IPS-20b (cell line): ENCODE data around the gene COL27A1.

Experiments
- H3K27ac ChIP-seq: one replicate; pipeline ENCODE4 v1.5.1; 2013; ENCODE audit warnings: low read length
- H3K27me3 ChIP-seq: 2 replicates; pipeline ENCODE4 v1.6.1; 2013; ENCODE audit warnings: mild to moderate bottlenecking, low read length, inconsistent platforms; ENCODE audit not compliant: insufficient read depth
- H3K36me3 ChIP-seq: 2 replicates; pipeline ENCODE4 v1.6.1; 2013; ENCODE audit warnings: low read depth, mild to moderate bottlenecking, inconsistent platforms, low read length, moderate library complexity; ENCODE audit not compliant: insufficient read depth
- H3K4me1 ChIP-seq: 2 replicates; pipeline ENCODE4 v1.6.1; 2013; ENCODE audit warnings: mild to moderate bottlenecking, control low read depth, inconsistent platforms, low read length, moderate library complexity; ENCODE audit not compliant: insufficient read depth
- H3K4me3 ChIP-seq: 2 replicates; pipeline ENCODE4 v1.5.1; 2013; ENCODE audit warnings: mild to moderate bottlenecking, low read length, inconsistent platforms
- H3K9ac ChIP-seq: 2 replicates; pipeline ENCODE4 v1.6.1; 2013; ENCODE audit warnings: low read depth, mild to moderate bottlenecking, inconsistent platforms, low read length, moderate library complexity
- H3K9me3 ChIP-seq: 2 replicates; pipeline ENCODE4 v1.6.1; 2013; ENCODE audit warnings: mild to moderate bottlenecking, low read depth, low read length, inconsistent platforms; ENCODE audit not compliant: insufficient read depth

Gene COL27A1

GRCh38 chr9:114231719-114232449 lies 76.5 kb downstream of the COL27A1 start:
- no peaks in the 10 kb centered on the region for H3K9me3 ChIP-seq
- H3K9ac ChIP-seq = no peak overlapping the region
- no peaks in the 10 kb centered on the region; the same call in 1 of the 2 replicates for H3K4me1 ChIP-seq
- no peak overlapping the region for H3K27ac ChIP-seq
- H3K4me3 ChIP-seq = no peak overlapping the region
- no peaks in the 10 kb centered on the region for H3K27me3 ChIP-seq
- H3K36me3 ChIP-seq = no peaks in the 10 kb centered on the region

DNA sequence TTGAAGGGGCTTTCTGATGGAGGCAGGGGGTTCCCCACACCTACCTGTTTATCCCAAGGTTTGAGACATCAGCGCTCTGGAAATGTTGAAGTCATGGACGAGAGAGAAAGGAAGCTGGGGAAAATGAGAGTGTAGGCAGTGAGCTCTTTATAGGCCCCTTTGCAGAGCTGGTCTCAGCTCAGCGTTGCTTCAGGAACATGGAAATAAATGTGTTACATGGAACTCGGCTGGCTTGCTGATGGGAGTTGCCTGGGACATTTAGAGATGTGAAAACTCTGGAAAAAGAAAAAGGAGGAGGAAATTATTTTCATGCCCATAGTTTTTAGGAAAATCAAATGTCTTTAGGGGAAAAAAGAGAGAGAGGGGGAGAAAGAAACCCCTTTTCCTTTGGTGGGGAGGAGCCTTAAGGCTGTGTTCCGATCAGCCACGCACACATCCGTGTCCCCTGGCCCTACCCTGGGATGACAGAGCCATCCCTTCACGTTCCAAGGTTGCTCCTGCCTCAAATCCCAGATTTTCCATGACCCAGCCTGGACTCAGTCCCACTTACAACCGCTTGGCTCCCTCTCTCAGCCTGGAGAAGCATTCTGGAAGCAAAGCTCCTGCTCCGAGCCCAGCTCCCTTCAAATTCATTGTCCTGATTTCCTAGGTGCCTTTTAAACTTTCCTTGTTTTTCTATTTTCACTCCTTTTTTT lies 78.3 kb downstream of the COL27A1 start:
- no peaks in the 10 kb centered on the region for H3K27me3 ChIP-seq

DNA sequence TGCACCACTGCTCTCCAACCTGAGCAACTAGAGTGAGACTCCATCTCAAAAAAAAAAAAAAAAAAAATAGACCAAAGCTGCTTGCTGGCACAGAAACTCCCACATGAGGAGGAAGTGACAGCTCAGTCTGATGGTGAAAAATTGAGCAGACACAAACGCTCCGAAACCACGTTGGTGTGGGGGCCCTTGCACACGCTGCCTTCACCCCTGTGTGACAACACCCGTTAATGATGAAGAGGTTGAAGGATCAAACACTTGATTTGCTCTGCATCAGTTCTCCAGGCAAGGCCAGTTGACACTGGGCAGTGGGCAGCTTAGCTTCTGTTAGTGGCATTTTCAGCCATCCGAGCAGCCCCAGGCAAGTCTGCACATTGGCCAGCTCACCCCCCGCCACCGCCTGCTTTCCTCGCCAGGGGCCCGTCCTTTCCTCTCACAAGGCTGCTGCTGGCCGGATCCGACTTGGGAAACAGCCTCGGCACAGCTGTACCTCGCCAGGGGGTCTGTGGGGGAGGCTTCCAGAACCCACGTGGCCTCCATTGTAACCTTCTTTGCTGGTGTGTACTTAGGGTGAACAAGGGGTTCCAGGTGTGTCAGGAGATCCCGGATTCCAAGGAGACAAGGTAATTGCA lies 79.8 kb downstream of the COL27A1 start:
- H3K4me1 ChIP-seq = no peaks in the 10 kb centered on the region; the same call in 1 of the 2 replicates
- H3K9ac ChIP-seq = no peak overlapping the region
- H3K4me3 ChIP-seq = no peak overlapping the region
- no peaks in the 10 kb centered on the region for H3K9me3 ChIP-seq
- H3K36me3 ChIP-seq = no peaks in the 10 kb centered on the region
- H3K27me3 ChIP-seq = no peaks in the 10 kb centered on the region
- H3K27ac ChIP-seq = no peak overlapping the region

More for the DNA sequence above, 78.3 kb downstream of the COL27A1 start:
- H3K36me3 ChIP-seq = no peaks in the 10 kb centered on the region
- H3K4me3 ChIP-seq = no peak overlapping the region
- H3K27ac ChIP-seq = no peak overlapping the region
- H3K9ac ChIP-seq = no peak overlapping the region
- no peaks in the 10 kb centered on the region; the same call in 1 of the 2 replicates for H3K4me1 ChIP-seq
- no peaks in the 10 kb centered on the region for H3K9me3 ChIP-seq

DNA sequence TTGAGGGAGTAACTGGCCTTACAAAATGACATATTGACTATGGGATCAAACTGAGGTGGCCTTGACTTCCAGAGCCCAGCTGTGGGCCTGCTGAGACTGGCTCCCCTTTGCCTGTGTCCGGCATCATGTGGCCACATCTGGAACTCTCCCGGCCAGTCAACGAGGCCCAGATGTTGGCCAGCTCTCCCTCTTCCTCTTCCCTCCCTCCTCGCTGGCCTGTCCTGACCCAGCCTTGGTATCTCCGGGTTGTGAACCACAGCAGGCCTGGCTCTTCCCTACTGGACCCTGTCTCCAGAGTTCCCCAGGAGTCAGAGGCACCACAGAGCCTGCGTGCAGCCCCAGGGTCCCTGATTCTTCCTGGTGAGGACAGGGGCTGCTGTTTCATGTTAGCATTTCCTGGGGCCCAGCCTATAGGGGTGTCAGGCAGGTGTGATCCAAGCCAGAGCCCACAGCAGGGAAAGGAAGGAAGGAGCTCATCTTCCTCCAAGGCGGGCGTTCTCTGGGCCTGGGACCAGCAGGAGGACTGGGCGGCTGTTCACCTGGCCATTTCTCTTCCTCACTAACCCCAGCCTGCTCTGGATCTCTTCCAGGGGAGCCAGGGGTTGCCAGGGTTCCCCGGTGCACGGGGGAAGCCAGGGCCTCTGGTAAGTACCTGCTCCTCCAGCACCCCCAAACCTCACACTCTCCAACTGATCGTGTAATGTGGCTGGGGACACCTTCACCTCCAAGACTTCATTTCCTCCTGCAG lies 81.2 kb downstream of the COL27A1 start:
- Histone ChIP-seq H3K4me1 (no peaks in the 10 kb centered on the region; the same call in 1 of the 2 replicates), H3K36me3 (no peaks in the 10 kb centered on the region), H3K27me3 (no peaks in the 10 kb centered on the region), H3K27ac (no peak overlapping the region), H3K9ac (no peak overlapping the region), H3K9me3 (no peaks in the 10 kb centered on the region), H3K4me3 (no peak overlapping the region)

- Histone ChIP-seq H3K27ac (no peak overlapping the region), H3K9me3 (no peaks in the 10 kb centered on the region), H3K4me3 (no peak overlapping the region), H3K9ac (no peak overlapping the region), H3K36me3 (no peaks in the 10 kb centered on the region), H3K27me3 (no peaks in the 10 kb centered on the region), H3K4me1 (no peaks in the 10 kb centered on the region; the same call in 1 of the 2 replicates)
These were observed 81.9 kb downstream of the COL27A1 start for GRCh38 chr9:114237247-114237646.

DNA sequence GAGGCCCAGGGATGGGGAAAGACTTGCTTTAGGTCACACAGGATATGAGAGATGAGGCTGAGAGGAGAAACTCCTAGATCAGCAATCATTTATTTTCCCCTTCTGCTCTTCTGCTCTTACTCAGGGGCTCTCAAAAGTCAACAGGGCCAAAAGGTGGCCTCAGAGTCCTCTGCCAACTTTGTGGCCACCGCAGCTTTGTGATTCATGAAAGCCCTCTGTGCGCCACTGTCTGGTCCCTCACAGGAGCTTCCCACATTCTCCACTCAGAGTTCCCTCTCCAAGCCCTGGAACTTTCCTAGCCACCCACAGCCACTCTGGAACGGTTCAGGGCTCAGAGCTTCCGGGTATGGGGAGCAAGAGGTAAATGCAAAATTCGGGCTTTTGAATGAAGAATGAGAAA lies 82.4 kb downstream of the COL27A1 start:
- Histone ChIP-seq H3K9me3 (no peaks in the 10 kb centered on the region), H3K27me3 (no peaks in the 10 kb centered on the region), H3K36me3 (no peaks in the 10 kb centered on the region), H3K27ac (no peak overlapping the region), H3K4me1 (no peaks in the 10 kb centered on the region; the same call in 1 of the 2 replicates), H3K4me3 (no peak overlapping the region), H3K9ac (no peak overlapping the region)

- H3K4me3 ChIP-seq = no peak overlapping the region
- no peak overlapping the region for H3K27ac ChIP-seq
These were observed 83.1 kb downstream of the COL27A1 start for GRCh38 chr9:114238472-114238871.

GRCh38 chr9:114238891-114239875 lies 83.8 kb downstream of the COL27A1 start:
- H3K4me1 ChIP-seq = no peaks in the 10 kb centered on the region; the same call in 1 of the 2 replicates
- H3K4me3 ChIP-seq = no peak overlapping the region
- H3K36me3 ChIP-seq = no peaks in the 10 kb centered on the region
- H3K9me3 ChIP-seq = no peaks in the 10 kb centered on the region
- no peak overlapping the region for H3K27ac ChIP-seq
- H3K27me3 ChIP-seq = no peaks in the 10 kb centered on the region
- no peak overlapping the region for H3K9ac ChIP-seq

More at GRCh38 chr9:114238472-114238871, 83.1 kb downstream of the COL27A1 start:
- Histone ChIP-seq H3K27me3 (no peaks in the 10 kb centered on the region), H3K4me1 (no peaks in the 10 kb centered on the region; the same call in 1 of the 2 replicates), H3K9ac (no peak overlapping the region), H3K36me3 (no peaks in the 10 kb centered on the region), H3K9me3 (no peaks in the 10 kb centered on the region)

GRCh38 chr9:114240216-114240615 lies 84.9 kb downstream of the COL27A1 start:
- H3K9me3 ChIP-seq = no peaks in the 10 kb centered on the region
- no peak overlapping the region for H3K9ac ChIP-seq
- no peaks in the 10 kb centered on the region for H3K36me3 ChIP-seq
- H3K27ac ChIP-seq = no peak overlapping the region
- H3K27me3 ChIP-seq = no peaks in the 10 kb centered on the region
- no peaks in the 10 kb centered on the region; the same call in 1 of the 2 replicates for H3K4me1 ChIP-seq
- H3K4me3 ChIP-seq = no peak overlapping the region

GRCh38 chr9:114240647-114241558 lies 85.6 kb downstream of the COL27A1 start:
- Histone ChIP-seq H3K36me3 (no peaks in the 10 kb centered on the region), H3K4me3 (no peak overlapping the region), H3K27me3 (no peaks in the 10 kb centered on the region), H3K27ac (no peak overlapping the region), H3K4me1 (no peaks in the 10 kb centered on the region), H3K9me3 (no peaks in the 10 kb centered on the region), H3K9ac (no peak overlapping the region)
